ENCODE results near the gene WDR20. TPM values are rescaled to one million over a fixed set of nuclear protein-coding genes. Genes with fewer than 3 reads are reported as not detected.

The WDR20 gene
- total and polyA plus RNA-seq, 7 donors = 13.8 to 32.1 (median 21.0) TPM

- TF ChIP-seq, protein P1, sequence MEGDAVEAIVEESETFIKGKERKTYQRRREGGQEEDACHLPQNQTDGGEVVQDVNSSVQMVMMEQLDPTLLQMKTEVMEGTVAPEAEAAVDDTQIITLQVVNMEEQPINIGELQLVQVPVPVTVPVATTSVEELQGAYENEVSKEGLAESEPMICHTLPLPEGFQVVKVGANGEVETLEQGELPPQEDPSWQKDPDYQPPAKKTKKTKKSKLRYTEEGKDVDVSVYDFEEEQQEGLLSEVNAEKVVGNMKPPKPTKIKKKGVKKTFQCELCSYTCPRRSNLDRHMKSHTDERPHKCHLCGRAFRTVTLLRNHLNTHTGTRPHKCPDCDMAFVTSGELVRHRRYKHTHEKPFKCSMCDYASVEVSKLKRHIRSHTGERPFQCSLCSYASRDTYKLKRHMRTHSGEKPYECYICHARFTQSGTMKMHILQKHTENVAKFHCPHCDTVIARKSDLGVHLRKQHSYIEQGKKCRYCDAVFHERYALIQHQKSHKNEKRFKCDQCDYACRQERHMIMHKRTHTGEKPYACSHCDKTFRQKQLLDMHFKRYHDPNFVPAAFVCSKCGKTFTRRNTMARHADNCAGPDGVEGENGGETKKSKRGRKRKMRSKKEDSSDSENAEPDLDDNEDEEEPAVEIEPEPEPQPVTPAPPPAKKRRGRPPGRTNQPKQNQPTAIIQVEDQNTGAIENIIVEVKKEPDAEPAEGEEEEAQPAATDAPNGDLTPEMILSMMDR (IDR thresholded peaks at IDR 0.05) = no peak
- TF ChIP-seq POLR2AphosphoS5 (IDR thresholded peaks at IDR 0.05) (no peak), EP300 (IDR thresholded peaks at IDR 0.05) (no peak)
- H3K9me3 ChIP-seq = no peaks in the 10 kb centered on the region
- intact Hi-C loops (cut with DNase I) = loop anchor here (2.0 kb wide), 1 partner anchor 166 kb away; the partner anchor contains the start of gene MOK
- peak overlapping the region; percentile 70 to 97 (median 96) for H3K4me3 ChIP-seq
- 2 to 3% methylated on average over 14 of the region's 14 CpGs for WGBS, 2 donors
- no peak for DNase-seq
- H3K4me1 ChIP-seq = peaks cover 0 to 31% (median 21%) of the 10 kb centered on the region in 4 donors
- peak overlapping the region; percentile 77 to 86 (median 85) for H3K27ac ChIP-seq
- H3K36me3 ChIP-seq = peaks cover 0 to 5% (median 0%) of the 10 kb centered on the region in 4 donors
- H3K27me3 ChIP-seq = no peaks in the 10 kb centered on the region
Measured at GRCh38 chr14:102138961-102139285, 774 bp upstream of the WDR20 start.

GRCh38 chr14:102140027-102140749, 491 bp downstream of the WDR20 start:
- WGBS, 2 donors = 0 to 1% methylated on average over 48 of the region's 48 CpGs
- peaks cover 0 to 31% (median 21%) of the 10 kb centered on the region in 4 donors for H3K4me1 ChIP-seq
- intact Hi-C loops (cut with DNase I) = loop anchor here (5.0 kb wide), 2 partner anchors 77 to 177 kb away; partner anchors contain the start of gene ZNF839
- H3K36me3 ChIP-seq = no peaks in the 10 kb centered on the region
- H3K4me3 ChIP-seq = peak overlapping the region; percentile 70 to 97 (median 96)
- TF ChIP-seq, protein P1 (IDR thresholded peaks at IDR 0.05) = no peak
- no peak for TF ChIP-seq EP300 (IDR thresholded peaks at IDR 0.05)
- no peak for TF ChIP-seq POLR2AphosphoS5 (IDR thresholded peaks at IDR 0.05)
- no peak for TF ChIP-seq POLR2A (IDR thresholded peaks at IDR 0.05)
- DNase-seq = peak; percentile 68
- H3K27me3 ChIP-seq = no peaks in the 10 kb centered on the region
- peak overlapping the region; percentile 77 to 86 (median 85) for H3K27ac ChIP-seq
- H3K9me3 ChIP-seq = no peaks in the 10 kb centered on the region

DNA sequence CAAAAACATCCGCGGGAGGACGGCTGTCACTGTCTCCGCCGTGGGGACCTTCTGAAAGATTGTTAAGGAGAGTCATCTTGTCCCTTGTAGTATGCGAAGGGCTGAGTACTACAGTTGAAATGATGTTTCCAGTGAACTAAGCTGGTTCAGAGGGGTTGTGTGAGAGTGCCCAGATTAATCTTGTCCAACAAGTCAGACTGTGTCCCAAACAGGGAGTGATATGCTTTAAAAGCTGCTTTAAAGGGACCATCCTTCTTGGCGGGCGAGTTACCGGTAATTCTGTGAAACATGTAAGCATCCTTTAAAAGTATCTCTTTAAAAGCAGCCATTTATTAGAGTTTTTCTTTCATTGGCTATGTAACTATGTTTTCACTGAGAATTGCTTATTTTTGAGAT, 1.1 kb downstream of the WDR20 start:
- Histone ChIP-seq H3K27ac (peak overlapping the region; percentile 77 to 86 (median 85)), H3K4me3 (peak overlapping the region; percentile 70 to 97 (median 96)), H3K36me3 (no peaks in the 10 kb centered on the region), H3K9me3 (no peaks in the 10 kb centered on the region), H3K27me3 (no peaks in the 10 kb centered on the region), H3K4me1 (peaks cover 0 to 31% (median 21%) of the 10 kb centered on the region in 4 donors)
- no peak for DNase-seq
- intact Hi-C loops (cut with DNase I) = loop anchor here (5.0 kb wide), 2 partner anchors 77 to 177 kb away; partner anchors contain the start of gene ZNF839
- WGBS, 2 donors = 2 to 16% methylated on average over 9 of the region's 9 CpGs
- no peak for TF ChIP-seq POLR2A (IDR thresholded peaks at IDR 0.05)

- no peaks in the 10 kb centered on the region for H3K27me3 ChIP-seq
- peaks cover 0 to 31% (median 21%) of the 10 kb centered on the region in 4 donors for H3K4me1 ChIP-seq
- no peak overlapping the region for H3K27ac ChIP-seq
- H3K4me3 ChIP-seq = no peak overlapping the region
- WGBS, 2 donors = 88 to 89% methylated on average over 4 of the region's 4 CpGs
- intact Hi-C loops (cut with DNase I) = loop anchor here (5.0 kb wide), 2 partner anchors 76 to 176 kb away; partner anchors contain the start of gene ZNF839
- no peaks in the 10 kb centered on the region for H3K9me3 ChIP-seq
- no peaks in the 10 kb centered on the region for H3K36me3 ChIP-seq
- no peak for DNase-seq
- TF ChIP-seq, protein P1 (IDR thresholded peaks at IDR 0.05) = no peak
- TF ChIP-seq EP300 (IDR thresholded peaks at IDR 0.05) (no peak), POLR2A (IDR thresholded peaks at IDR 0.05) (no peak), POLR2AphosphoS5 (IDR thresholded peaks at IDR 0.05) (no peak)
Measured at GRCh38 chr14:102141797-102142196, 2.1 kb downstream of the WDR20 start.

GRCh38 chr14:102144914-102145313, 5.2 kb downstream of the WDR20 start:
- Histone ChIP-seq H3K36me3 (no peaks in the 10 kb centered on the region), H3K9me3 (no peaks in the 10 kb centered on the region), H3K27ac (no peak overlapping the region), H3K4me1 (peaks cover 0 to 20% (median 17%) of the 10 kb centered on the region in 4 donors), H3K27me3 (no peaks in the 10 kb centered on the region), H3K4me3 (no peak overlapping the region)
- intact Hi-C loops (cut with DNase I) = loop anchor here (5.0 kb wide), 2 partner anchors 72 to 172 kb away; partner anchors contain the start of gene ZNF839
- TF ChIP-seq, protein P1 (IDR thresholded peaks at IDR 0.05) = no peak
- TF ChIP-seq EP300 (IDR thresholded peaks at IDR 0.05) = no peak
- no peak for TF ChIP-seq POLR2AphosphoS5 (IDR thresholded peaks at IDR 0.05)
- no peak for DNase-seq

Measured in sigmoid colon (tissue), 7 donors.